Effector CD8-positive, alpha-beta T cell (primary cell): ENCODE results near the gene ASTN1.

Source experiments
- DNase-seq: peaks from one replicate; lab custom pipeline; 2025; lab: John Stamatoyannopoulos, UW

ASTN1 gene

GRCh38 chr1:176879784-176880620 lies 284.5 kb downstream of the ASTN1 start:
- no peak for DNase-seq

DNA sequence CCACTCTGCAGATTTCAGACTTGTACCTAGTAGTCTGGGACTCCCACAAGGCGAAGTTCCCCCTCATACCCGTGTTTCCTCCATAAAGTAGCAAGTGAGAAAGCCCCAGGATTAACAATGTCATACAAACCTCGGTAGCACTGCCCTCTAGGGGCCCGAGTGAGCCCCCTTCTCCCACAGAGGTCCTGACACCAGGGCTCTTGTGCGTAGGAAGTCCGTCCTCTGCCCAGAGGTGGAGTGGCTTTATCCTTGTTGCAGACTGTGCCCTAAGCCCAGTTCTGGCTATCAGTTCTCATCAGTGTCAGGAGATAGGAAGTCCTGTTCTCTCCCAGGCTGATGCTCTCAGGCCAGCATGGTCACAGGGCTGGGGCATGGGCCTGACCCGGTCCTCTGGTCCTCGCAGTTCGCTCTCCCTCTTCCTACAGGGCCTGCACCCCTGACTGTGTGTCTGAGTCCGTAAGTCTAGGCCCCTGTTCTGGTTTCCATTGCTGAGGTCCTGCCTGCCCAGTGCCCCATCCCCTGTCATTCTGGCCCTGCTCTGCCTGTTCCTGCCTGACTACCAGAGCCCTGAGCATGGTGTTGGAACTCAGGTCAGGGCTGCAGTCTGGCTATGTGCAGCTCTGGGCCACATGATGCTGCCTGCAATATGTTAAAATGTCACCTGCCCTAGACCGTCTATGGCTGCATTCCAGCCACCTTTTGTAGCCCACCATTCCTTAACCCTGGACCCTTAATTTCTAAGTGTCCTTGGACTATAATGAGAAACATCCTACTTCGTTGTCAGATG lies 285.6 kb downstream of the ASTN1 start:
- DNase-seq = no peak

- no peak for DNase-seq
Measured at GRCh38 chr1:176877557-176877956, 287.0 kb downstream of the ASTN1 start.

- no peak for DNase-seq
Measured at GRCh38 chr1:176876966-176877515, 287.5 kb downstream of the ASTN1 start.

DNA sequence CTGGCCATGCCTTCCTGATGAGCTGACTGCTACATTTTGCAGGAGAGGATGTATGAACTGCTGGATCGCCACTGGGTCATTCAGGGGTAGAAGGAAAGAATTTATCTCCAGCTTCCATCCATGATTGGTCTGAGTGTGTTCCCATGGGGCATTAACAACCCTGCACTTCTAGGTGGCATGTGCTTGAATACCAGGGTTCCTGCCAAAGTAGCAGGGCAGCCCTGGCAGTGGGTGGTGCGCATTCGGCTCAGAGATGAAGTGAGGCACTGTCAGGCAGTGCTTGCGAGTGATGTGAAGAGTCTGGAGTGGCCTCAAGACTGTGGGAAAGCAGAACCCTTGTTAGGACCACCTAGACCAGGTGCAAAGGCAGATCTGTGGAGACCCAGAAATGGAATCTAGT lies 294.9 kb downstream of the ASTN1 start:
- DNase-seq = no peak

DNA sequence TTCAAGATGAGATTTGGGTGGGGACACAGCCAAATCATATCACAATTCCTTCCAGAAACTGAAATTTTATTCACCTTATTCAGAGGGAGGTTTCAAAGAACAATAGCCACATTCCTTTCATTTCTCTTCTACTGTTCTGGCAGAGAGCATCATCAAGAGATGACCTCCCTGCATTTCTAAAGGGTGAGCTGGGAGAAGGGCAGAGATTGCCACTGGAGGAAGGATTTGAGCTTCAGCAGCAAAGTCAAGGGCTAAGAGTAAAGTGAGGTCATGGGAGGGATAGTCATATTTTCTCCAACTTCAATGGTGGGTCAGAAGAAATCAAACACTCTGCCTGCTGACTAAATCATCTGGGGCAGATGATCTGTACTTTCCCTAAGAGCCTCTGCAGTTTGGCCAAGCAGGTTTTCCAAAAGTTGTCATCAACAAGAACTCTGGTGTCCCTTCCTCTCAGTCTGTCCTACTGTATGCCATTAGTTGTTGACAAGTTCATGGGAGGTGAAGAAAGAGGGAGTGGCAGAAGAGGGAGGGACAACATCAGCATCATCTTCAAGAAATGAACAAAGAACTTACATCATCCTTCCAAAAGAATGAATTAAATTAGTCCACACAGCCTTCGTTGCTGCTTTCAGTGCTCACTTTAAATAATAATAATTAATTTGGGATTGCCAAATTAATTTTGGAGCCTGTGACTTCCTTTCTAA lies 298.3 kb downstream of the ASTN1 start:
- DNase-seq = no peak

GRCh38 chr1:176864211-176864610 lies 300.3 kb downstream of the ASTN1 start:
- no peak for DNase-seq

- DNase-seq = no peak
Measured at GRCh38 chr1:176863613-176864012, 300.9 kb downstream of the ASTN1 start.

GRCh38 chr1:176858433-176858916 lies 306.0 kb downstream of the ASTN1 start:
- no peak for DNase-seq

DNA sequence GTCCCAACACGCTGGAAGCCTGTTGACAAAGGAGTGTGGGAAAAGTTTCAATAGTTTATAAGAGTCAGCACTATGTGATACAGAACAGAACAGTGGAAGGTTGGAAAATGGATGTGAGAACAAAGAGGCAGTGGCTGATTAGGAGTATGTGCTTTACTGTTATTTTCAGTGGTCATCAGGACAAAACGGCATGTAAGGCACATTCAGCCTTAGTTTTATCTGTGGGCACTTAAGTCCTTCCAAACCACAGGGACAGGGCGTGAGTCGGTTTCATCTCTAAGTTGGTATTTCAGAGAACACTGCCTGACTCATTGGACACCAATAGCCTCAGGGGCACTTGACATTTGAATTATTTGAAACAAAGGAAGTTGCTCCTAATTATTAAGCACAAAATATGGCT lies 306.9 kb downstream of the ASTN1 start:
- DNase-seq = no peak

GRCh38 chr1:176854758-176855745 lies 309.5 kb downstream of the ASTN1 start:
- no peak for DNase-seq

DNA sequence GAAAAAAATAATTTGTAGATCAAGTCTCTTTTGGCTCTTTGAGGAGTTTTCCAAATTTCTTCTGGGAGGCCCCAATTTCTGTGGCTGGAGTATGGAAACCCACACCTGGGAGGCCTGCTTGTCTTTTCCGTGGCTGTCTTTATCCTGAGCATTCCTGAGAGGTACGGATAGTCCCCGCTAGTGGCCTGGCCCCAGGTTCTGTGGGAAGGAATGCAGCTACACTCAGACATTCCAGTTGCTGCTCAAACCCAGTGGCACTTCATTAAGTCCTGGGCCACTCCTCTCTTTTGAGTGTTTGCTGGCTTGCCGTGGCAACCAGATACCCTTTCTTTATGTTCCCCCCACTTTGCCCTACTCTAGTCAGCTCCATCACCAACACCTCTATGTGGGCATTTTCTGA lies 310.4 kb downstream of the ASTN1 start:
- DNase-seq = no peak

DNA sequence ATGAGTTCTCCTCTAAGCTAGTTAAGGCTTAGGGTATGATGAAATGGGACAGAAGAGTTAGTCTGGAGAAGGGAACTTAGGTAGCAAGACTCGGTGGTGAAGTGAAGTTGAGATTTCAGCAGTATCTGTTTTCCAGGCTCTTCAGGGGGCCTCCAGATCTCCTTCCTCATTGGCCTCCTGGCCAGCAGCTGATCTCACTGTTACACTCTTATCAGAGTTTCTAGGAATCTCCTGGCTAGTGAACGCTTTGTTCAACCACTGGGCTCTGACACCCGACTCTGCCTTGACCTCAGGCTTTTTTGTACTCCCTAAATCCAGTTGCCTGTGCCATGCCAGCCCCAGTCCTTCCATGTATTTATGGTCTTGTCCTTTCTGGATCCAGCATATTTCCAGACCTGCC lies 311.0 kb downstream of the ASTN1 start:
- DNase-seq = no peak

DNA sequence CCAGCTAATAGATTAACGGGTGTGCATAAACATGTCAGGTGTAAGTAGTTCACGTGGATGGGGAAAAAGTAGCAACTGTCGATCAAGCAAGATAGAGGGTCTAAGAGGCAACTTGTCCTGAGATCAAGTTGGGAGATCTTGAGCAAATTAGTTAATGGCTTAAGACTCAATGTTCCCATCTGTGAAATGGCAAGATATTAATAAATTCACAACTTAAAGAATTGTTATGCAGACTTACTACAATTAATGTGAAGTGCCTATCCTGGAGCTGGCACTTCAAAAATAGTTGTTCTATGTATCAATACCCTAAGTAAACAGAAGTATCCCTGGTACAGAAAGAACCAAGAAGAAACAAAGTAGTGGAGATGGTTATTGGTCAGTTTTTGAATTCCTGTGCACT lies 312.4 kb downstream of the ASTN1 start:
- no peak for DNase-seq

GRCh38 chr1:176850871-176851270 lies 313.6 kb downstream of the ASTN1 start:
- DNase-seq = no peak

DNA sequence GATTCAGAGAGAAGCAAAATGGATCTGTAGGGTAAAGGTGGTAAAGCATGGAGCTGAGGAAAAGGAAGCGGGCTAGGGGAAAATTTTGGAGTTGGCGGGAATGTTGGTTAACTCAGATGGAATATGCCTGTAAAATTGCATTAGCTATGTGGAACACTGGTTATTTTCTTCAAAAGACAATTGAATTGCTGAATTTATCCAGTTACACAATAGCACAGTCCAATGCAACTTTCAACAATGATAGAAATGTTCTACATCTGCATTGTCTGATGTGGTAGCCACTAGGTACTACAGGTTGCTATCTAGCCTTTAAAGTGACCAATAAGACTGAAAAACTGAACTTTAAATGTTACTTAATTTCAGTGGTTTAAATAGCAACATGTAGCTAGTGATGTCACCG lies 315.2 kb downstream of the ASTN1 start:
- DNase-seq = no peak

DNA sequence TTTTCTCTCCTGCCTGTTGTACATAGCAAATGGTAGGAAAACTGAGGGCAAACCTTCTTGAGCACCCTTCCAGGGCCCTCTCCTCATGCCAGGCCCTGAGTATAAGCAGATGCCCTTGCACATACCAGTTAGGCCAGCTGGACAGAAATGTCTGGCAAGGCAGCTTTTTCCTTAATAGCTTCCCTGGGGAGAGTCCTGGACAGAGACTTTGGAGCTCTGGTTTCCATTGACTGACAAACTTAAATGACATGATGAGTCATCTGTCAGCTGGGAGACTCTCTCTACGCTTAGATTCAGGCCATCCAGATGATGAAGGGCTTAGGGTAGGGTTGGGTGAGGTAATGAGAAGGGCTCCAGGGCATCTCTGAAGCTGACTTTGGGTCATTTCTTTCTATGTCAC lies 317.5 kb downstream of the ASTN1 start:
- no peak for DNase-seq

DNA sequence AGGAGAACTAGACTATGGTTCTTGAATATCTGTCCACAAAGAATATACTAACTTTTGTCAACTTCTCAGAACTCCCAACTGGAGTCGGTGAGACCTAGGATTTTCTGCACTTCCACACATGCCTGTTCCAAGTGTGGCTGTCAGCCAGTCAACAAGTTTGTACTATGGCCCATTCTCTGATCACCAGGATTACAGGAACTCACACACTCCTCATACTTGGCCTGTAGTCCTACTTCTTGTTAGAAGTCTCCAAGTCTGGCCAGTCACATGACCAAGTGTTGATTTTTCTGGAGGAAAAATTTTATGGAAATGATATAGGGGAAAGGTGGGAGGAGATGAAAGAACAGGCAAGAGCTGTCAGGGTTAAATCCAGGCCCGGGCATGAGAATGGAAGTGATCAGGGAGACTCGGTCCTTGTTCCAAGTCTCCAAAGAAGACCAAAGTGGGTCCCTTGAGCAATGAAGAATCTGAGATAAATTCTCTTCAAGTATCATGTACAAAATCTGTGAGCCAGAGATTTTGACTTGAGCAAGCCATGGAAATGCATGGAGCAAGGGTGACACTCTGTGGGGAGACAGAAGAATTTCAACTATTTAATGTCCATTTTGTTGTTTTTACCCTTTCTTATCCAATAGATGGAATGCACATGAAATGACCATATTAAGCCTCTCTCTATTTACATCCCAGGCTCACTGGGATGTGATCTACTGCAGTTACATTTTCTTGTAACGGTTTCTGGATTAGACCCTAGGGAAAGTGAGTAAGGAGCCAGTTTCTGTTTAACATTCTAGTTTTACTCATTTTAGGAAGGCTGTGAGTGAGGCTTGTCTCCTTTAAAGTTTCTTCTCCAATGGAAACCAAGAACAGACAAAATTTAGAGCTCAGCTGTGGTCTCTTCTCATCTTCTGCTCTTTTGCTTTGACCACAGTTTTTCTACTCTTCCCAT lies 320.9 kb downstream of the ASTN1 start:
- no peak for DNase-seq

GRCh38 chr1:176841238-176841637 lies 323.3 kb downstream of the ASTN1 start:
- no peak for DNase-seq

DNA sequence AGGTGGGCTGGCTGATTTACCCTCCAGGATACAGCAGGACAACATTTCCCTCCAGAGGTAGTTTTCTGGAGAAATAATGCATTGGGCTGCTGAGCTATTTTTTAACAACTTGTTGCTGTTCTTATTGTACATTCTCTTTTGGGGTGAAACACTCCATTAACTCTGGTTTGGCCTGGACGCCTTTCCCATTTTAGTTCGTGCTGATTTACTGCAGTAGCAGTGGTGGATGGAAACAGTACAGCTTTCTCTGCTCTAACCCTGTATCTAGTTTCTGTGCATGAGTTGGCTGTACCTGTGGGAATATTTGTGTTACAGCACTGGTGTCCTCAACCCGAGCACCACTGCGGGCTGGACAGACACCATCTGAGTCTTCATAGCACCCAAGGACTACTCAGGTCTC lies 325.3 kb downstream of the ASTN1 start:
- no peak for DNase-seq
